Thyroid gland (tissue), 4 donors: ENCODE measurements around the gene CDK5. TPM values are rescaled to one million over a fixed set of nuclear protein-coding genes. Genes with fewer than 3 reads are reported as not detected.

Experiments
- DNase-seq, 2 donors: peaks; one replicate each; pipeline ENCODE4 v3.0.0-alpha.2; 2019
- H3K27ac ChIP-seq, 3 donors: fragments of 200-600 bp; sonication (generic); 1 replicate in 2 of 3; 2 replicates in 1 of 3; pipeline ENCODE4 v1.5.1; 2016 to 2019; ENCODE audit warnings: mild to moderate bottlenecking in 1 of 3, moderate library complexity in 1 of 3
- H3K27me3 ChIP-seq: fragments of 200-600 bp; sonication (generic); one replicate; pipeline ENCODE4 v1.5.1; 2019
- H3K36me3 ChIP-seq, 2 donors: fragments of 200-600 bp; sonication (generic); one replicate each; pipeline ENCODE4 v1.5.1; 2016 to 2019
- H3K4me1 ChIP-seq, 2 donors: fragments of 200-600 bp; sonication (generic); one replicate each; pipeline ENCODE4 v1.5.1; 2017 to 2019
- H3K4me3 ChIP-seq, 3 donors: fragments of 200-600 bp; sonication (generic); replicated peaks in 1 of 3; 1 replicate in 2 of 3; 2 replicates in 1 of 3; pipeline ENCODE4 v1.5.1; 2016; ENCODE audit warnings: mild to moderate bottlenecking in 1 of 3
- H3K9me3 ChIP-seq: fragments of 200-600 bp; sonication (generic); one replicate; pipeline ENCODE4 v1.5.1; 2017
- POLR2A ChIP-seq, 2 donors: fragments of 450-650 bp; IDR thresholded peaks; one replicate each; pipeline ENCODE4 v1.6.1; 2017; ENCODE audit warnings: antibody characterized with exemption in 2 of 2, mild to moderate bottlenecking in 2 of 2, moderate library complexity in 1 of 2
- WGBS, 2 donors: methylation state at CpG; one replicate each; pipeline ENCODE4 v1.1.5; 2017; 5-methylcytosine and 5-hydroxymethylcytosine counted together
- intact Hi-C: fragments of 100-400 bp; cut with DNase I; formaldehyde crosslinking; loops from one replicate; pipeline ENCODE4 v1.15.1; 2023
- total RNA-seq, 4 donors: library from RNA; depleted of rRNA; stranded (reverse); fragments of >200 nt; gene quantifications; one replicate each; pipeline ENCODE4 v1.2.3, GENCODE V29; 2016
- TF ChIP-seq, protein P1 (sequence below), 6 experiments: fragments of 200-600 bp in 3 of 6; fragments of 450-650 bp in 3 of 6; sonication (generic) in 3 of 6; IDR thresholded peaks; one replicate each; pipeline ENCODE4 v1.5.1; 2016 to 2019; ENCODE audit warnings: antibody characterized with exemption in 6 of 6, mild to moderate bottlenecking in 2 of 6, inconsistent platforms in 1 of 6, moderate library complexity in 1 of 6

The CDK5 gene
- total RNA-seq, 4 donors from 2014 or later, result 5.3 to 17.4 (median 9.6) TPM

DNA sequence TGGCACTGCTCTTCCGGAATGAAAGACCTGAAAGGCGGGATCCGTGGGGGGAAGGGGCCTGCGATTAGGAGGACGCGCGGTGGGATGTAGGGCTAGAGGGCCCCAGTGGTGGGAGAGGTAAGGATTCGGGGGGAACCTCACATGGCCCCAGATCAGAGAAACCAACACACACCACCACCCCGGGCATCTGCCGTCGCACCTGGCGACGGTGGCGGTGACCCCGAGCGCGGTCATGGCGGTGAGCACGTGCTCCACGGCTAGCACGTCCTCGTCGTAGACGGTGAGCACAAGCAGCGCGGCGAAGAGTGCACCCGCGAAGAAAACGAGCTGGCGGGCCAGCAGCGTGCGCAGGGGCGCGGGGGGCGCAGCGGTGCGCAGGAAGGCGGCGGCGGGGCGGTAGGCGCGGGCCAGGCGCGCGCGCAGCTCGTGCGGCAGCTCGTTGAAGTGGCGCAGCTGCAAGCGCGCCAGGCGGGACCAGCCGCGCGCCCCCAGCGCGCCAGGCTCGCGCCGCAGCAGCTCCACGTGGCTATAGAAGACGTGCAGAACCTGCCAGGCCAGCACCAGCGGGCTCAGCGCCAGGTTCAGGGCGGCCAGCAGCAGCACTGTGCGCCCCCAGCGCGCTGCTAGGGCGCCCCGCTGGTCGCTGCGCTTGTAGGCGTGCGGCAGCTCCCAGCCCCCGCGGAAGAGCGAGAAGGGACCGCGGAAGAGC is 39.1 kb downstream of the CDK5 start:
- Histone ChIP-seq H3K4me1 (peaks cover 4 to 21% of the 10 kb centered on the region in 2 donors), H3K27ac (no peak overlapping the region), H3K4me3 (no peak overlapping the region), H3K9me3 (no peaks in the 10 kb centered on the region), H3K27me3 (peaks cover under 1% of the 10 kb centered on the region), H3K36me3 (no peaks in the 10 kb centered on the region)
- intact Hi-C loops, result no loop called here
- WGBS, 2 donors, result 3% methylated on average over 39 of the region's 82 CpGs; no CpG with 5 or more reads in 1 of the 2 donors
- DNase-seq, result peak; percentile 40 to 56
- TF ChIP-seq, protein P1, sequence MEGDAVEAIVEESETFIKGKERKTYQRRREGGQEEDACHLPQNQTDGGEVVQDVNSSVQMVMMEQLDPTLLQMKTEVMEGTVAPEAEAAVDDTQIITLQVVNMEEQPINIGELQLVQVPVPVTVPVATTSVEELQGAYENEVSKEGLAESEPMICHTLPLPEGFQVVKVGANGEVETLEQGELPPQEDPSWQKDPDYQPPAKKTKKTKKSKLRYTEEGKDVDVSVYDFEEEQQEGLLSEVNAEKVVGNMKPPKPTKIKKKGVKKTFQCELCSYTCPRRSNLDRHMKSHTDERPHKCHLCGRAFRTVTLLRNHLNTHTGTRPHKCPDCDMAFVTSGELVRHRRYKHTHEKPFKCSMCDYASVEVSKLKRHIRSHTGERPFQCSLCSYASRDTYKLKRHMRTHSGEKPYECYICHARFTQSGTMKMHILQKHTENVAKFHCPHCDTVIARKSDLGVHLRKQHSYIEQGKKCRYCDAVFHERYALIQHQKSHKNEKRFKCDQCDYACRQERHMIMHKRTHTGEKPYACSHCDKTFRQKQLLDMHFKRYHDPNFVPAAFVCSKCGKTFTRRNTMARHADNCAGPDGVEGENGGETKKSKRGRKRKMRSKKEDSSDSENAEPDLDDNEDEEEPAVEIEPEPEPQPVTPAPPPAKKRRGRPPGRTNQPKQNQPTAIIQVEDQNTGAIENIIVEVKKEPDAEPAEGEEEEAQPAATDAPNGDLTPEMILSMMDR (IDR thresholded peaks at IDR 0.05), result peak in 1 of 6 experiments; percentile 4
- no peak for TF ChIP-seq POLR2A (IDR thresholded peaks at IDR 0.05)

- Histone ChIP-seq H3K27ac (no peak overlapping the region), H3K4me3 (no peak overlapping the region), H3K27me3 (peaks cover 4% of the 10 kb centered on the region), H3K4me1 (peaks cover 7 to 26% of the 10 kb centered on the region in 2 donors), H3K9me3 (no peaks in the 10 kb centered on the region), H3K36me3 (no peaks in the 10 kb centered on the region)
- DNase-seq, result peak; percentile 49 to 50
- 6 to 10% methylated on average over 17 to 34 of the region's 34 CpGs for WGBS, 2 donors
- TF ChIP-seq, protein P1 (IDR thresholded peaks at IDR 0.05), result peak; percentile 61 to 90 (median 70)
- TF ChIP-seq POLR2A (IDR thresholded peaks at IDR 0.05), result no peak
- intact Hi-C loops, result no loop called here
Measured at GRCh38 chr7:151017953-151018420, 39.7 kb downstream of the CDK5 start.

DNA sequence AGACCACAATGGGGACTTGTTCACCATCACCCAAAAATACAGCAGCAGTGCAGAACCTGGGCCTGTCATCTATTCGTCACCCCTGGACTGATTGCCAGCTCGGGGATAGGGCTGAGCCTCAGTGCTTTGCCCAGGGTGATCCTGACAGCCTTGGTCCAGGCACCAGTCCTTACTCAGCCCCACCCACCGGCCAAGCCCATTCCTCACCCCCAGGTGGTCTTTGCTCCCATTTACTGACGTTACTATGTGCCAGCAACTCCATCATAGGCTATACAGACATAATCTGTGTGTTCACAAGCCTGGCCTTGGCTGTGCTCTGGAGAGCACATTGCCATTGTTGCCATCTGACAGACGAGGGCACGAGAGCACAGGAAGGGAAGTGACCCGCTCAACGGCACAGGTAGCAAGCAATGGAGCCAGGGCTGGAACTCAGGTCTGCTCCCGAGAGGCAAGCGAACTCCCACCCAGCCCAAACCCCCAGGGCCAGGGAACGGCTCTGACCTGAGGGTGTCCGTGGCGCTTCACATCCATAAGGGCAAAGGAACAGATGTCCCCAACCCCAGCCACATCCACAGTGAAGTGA is 40.2 kb downstream of the CDK5 start:
- Histone ChIP-seq H3K9me3 (no peaks in the 10 kb centered on the region), H3K4me1 (peaks cover 7 to 26% of the 10 kb centered on the region in 2 donors), H3K4me3 (no peak overlapping the region), H3K36me3 (no peaks in the 10 kb centered on the region), H3K27me3 (peaks cover 4% of the 10 kb centered on the region), H3K27ac (no peak overlapping the region)
- intact Hi-C loops, result no loop called here
- 51% methylated on average over 5 to 13 of the region's 13 CpGs for WGBS, 2 donors
- TF ChIP-seq, protein P1 (IDR thresholded peaks at IDR 0.05), result no peak
- TF ChIP-seq POLR2A (IDR thresholded peaks at IDR 0.05), result no peak
- no peak for DNase-seq

- H3K4me1 ChIP-seq, result peaks cover 7 to 26% of the 10 kb centered on the region in 2 donors
- no peak for DNase-seq
- H3K9me3 ChIP-seq, result no peaks in the 10 kb centered on the region
- TF ChIP-seq, protein P1 (IDR thresholded peaks at IDR 0.05), result no peak
- TF ChIP-seq POLR2A (IDR thresholded peaks at IDR 0.05), result no peak
- H3K4me3 ChIP-seq, result no peak overlapping the region
- H3K36me3 ChIP-seq, result no peaks in the 10 kb centered on the region
- peaks cover 4% of the 10 kb centered on the region for H3K27me3 ChIP-seq
- 87 to 93% methylated on average over 13 to 15 of the region's 15 CpGs for WGBS, 2 donors
- intact Hi-C loops, result no loop called here
- no peak overlapping the region for H3K27ac ChIP-seq
Measured at GRCh38 chr7:151016942-151017341, 40.8 kb downstream of the CDK5 start.

DNA sequence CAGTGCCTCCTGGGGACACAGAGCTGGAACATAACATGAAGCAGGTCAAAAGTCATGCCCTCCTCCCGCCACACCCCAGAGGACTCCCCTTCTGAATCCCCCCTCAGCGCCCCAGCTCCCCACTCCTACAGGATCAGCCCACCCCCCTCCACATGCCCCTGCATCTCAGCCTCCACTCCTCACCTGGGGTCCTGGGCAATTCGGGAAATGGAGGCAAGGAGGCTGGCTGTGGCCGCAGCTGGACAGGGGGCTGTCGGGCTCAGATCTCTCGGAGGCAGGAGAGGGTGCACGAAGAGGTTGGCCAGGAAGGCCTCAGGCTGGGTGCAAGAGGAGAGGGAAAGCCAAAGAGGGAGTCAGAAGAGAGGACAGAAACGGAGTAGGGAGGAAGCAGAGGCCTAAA is 41.2 kb downstream of the CDK5 start:
- no peak overlapping the region for H3K4me3 ChIP-seq
- 85 to 87% methylated on average over 7 to 8 of the region's 8 CpGs for WGBS, 2 donors
- no peaks in the 10 kb centered on the region for H3K9me3 ChIP-seq
- intact Hi-C loops, result no loop called here
- peaks cover 7 to 26% of the 10 kb centered on the region in 2 donors for H3K4me1 ChIP-seq
- no peaks in the 10 kb centered on the region for H3K36me3 ChIP-seq
- no peak for TF ChIP-seq POLR2A (IDR thresholded peaks at IDR 0.05)
- TF ChIP-seq, protein P1 (IDR thresholded peaks at IDR 0.05), result no peak
- DNase-seq, result no peak
- no peak overlapping the region for H3K27ac ChIP-seq
- peaks cover 4% of the 10 kb centered on the region for H3K27me3 ChIP-seq
